ENCODE measurements around the gene UBC.
A peak's percentile ranks its signal among the peaks of the same experiment; 100 is the strongest.

UBC gene

GRCh38 chr12:124865728-124866127, 48.7 kb downstream of the UBC start:
- Histone ChIP-seq H3K4me3 (ENCODE audit: low read length in 2 of 2) (no peak overlapping the region), H3K4me1 (ENCODE audit: control insufficient read depth in 2 of 2, insufficient read depth in 2 of 2, low read length in 2 of 2) (peaks cover 7 to 15% of the 10 kb centered on the region in 2 donors), H3K27me3 (ENCODE audit: control insufficient read depth in 2 of 2, insufficient read depth in 2 of 2, low read length in 2 of 2) (no peaks in the 10 kb centered on the region), H3K27ac (ENCODE audit: low read depth in 2 of 2, low read length in 2 of 2) (no peak overlapping the region), H3K9ac (ENCODE audit: low read depth in 1 of 2, low read length in 2 of 2) (no peak overlapping the region), H3K36me3 (ENCODE audit: control insufficient read depth in 2 of 2, insufficient read depth in 2 of 2, low read length in 2 of 2) (no peaks in the 10 kb centered on the region), H3K9me3 (ENCODE audit: control insufficient read depth in 2 of 2, low read length in 2 of 2) (no peaks in the 10 kb centered on the region)

GRCh38 chr12:124864326-124864752, 50.1 kb downstream of the UBC start:
- H3K27ac ChIP-seq (ENCODE audit: low read depth in 2 of 2, low read length in 2 of 2) = peak overlapping the region; percentile 58 to 64
- H3K4me1 ChIP-seq (ENCODE audit: control insufficient read depth in 2 of 2, insufficient read depth in 2 of 2, low read length in 2 of 2) = peaks cover 7 to 15% of the 10 kb centered on the region in 2 donors
- peak overlapping the region; percentile 64 to 71 for H3K4me3 ChIP-seq (ENCODE audit: low read length in 2 of 2)
- H3K36me3 ChIP-seq (ENCODE audit: control insufficient read depth in 2 of 2, insufficient read depth in 2 of 2, low read length in 2 of 2) = peaks cover 0 to 4% of the 10 kb centered on the region in 2 donors
- H3K9me3 ChIP-seq (ENCODE audit: control insufficient read depth in 2 of 2, low read length in 2 of 2) = no peaks in the 10 kb centered on the region
- peak overlapping the region; percentile 52 to 67 for H3K9ac ChIP-seq (ENCODE audit: low read depth in 1 of 2, low read length in 2 of 2)
- H3K27me3 ChIP-seq (ENCODE audit: control insufficient read depth in 2 of 2, insufficient read depth in 2 of 2, low read length in 2 of 2) = no peaks in the 10 kb centered on the region

- Histone ChIP-seq H3K4me3 (ENCODE audit: low read length in 2 of 2) (peak within 1 kb of the TSS; percentile 76 to 81), H3K4me1 (ENCODE audit: control insufficient read depth in 2 of 2, insufficient read depth in 2 of 2, low read length in 2 of 2) (peaks cover 7 to 15% of the 10 kb centered on the region in 2 donors), H3K36me3 (ENCODE audit: control insufficient read depth in 2 of 2, insufficient read depth in 2 of 2, low read length in 2 of 2) (peaks cover 0 to 4% of the 10 kb centered on the region in 2 donors), H3K9me3 (ENCODE audit: control insufficient read depth in 2 of 2, low read length in 2 of 2) (no peaks in the 10 kb centered on the region), H3K9ac (ENCODE audit: low read depth in 1 of 2, low read length in 2 of 2) (peak within 1 kb of the TSS; percentile 68 to 76), H3K27ac (ENCODE audit: low read depth in 2 of 2, low read length in 2 of 2) (peak within 1 kb of the TSS; percentile 61 to 64), H3K27me3 (ENCODE audit: control insufficient read depth in 2 of 2, insufficient read depth in 2 of 2, low read length in 2 of 2) (no peaks in the 10 kb centered on the region)
Observed at GRCh38 chr12:124863416-124864325, 50.8 kb downstream of the UBC start, which contains the start of gene SCARB1. Gene SCARB1 (minus strand): TSS chr12:124863864. CDS start chr12:124863720, 144 bp downstream.

GRCh38 chr12:124862768-124863415, 51.6 kb downstream of the UBC start:
- Histone ChIP-seq H3K36me3 (ENCODE audit: control insufficient read depth in 2 of 2, insufficient read depth in 2 of 2, low read length in 2 of 2) (peaks cover 0 to 4% of the 10 kb centered on the region in 2 donors), H3K9ac (ENCODE audit: low read depth in 1 of 2, low read length in 2 of 2) (peak overlapping the region; percentile 68 to 76), H3K27ac (ENCODE audit: low read depth in 2 of 2, low read length in 2 of 2) (peak overlapping the region in 1 of 2 donors; percentile 61)

GRCh38 chr12:124861898-124862676, 52.4 kb downstream of the UBC start:
- H3K27me3 ChIP-seq (ENCODE audit: control insufficient read depth in 2 of 2, insufficient read depth in 2 of 2, low read length in 2 of 2) = no peaks in the 10 kb centered on the region
- no peaks in the 10 kb centered on the region for H3K9me3 ChIP-seq (ENCODE audit: control insufficient read depth in 2 of 2, low read length in 2 of 2)
- no peak overlapping the region for H3K9ac ChIP-seq (ENCODE audit: low read depth in 1 of 2, low read length in 2 of 2)
- H3K27ac ChIP-seq (ENCODE audit: low read depth in 2 of 2, low read length in 2 of 2) = no peak overlapping the region
- peaks cover 5 to 15% of the 10 kb centered on the region in 2 donors for H3K4me1 ChIP-seq (ENCODE audit: control insufficient read depth in 2 of 2, insufficient read depth in 2 of 2, low read length in 2 of 2)
- H3K36me3 ChIP-seq (ENCODE audit: control insufficient read depth in 2 of 2, insufficient read depth in 2 of 2, low read length in 2 of 2) = peaks cover 0 to 4% of the 10 kb centered on the region in 2 donors
- peak overlapping the region in 1 of 2 donors; percentile 76 for H3K4me3 ChIP-seq (ENCODE audit: low read length in 2 of 2)

More at GRCh38 chr12:124862768-124863415, 51.6 kb downstream of the UBC start:
- H3K27me3 ChIP-seq (ENCODE audit: control insufficient read depth in 2 of 2, insufficient read depth in 2 of 2, low read length in 2 of 2) = no peaks in the 10 kb centered on the region
- H3K4me1 ChIP-seq (ENCODE audit: control insufficient read depth in 2 of 2, insufficient read depth in 2 of 2, low read length in 2 of 2) = peaks cover 7 to 15% of the 10 kb centered on the region in 2 donors
- H3K9me3 ChIP-seq (ENCODE audit: control insufficient read depth in 2 of 2, low read length in 2 of 2) = no peaks in the 10 kb centered on the region
- peak overlapping the region; percentile 76 to 81 for H3K4me3 ChIP-seq (ENCODE audit: low read length in 2 of 2)
